ENCODE measurements around the gene FRMD1.

GRCh38 chr6:168021581-168021980, 57.4 kb downstream of the FRMD1 start:
- TF ChIP-seq CTCF (IDR thresholded peaks at IDR 0.05), result no peak
- TF ChIP-seq POLR2A (IDR thresholded peaks at IDR 0.05), result no peak
- TF ChIP-seq POLR2AphosphoS5 (IDR thresholded peaks at IDR 0.05), result no peak
